ENCODE results near the gene DNAJC1.
"Not testable (repeated sequence)": the region's sequence is repeated elsewhere in the genome, so short reads cannot be mapped to it uniquely, and the experiment has no call there.

Gene DNAJC1

GRCh38 chr10:21912625-21913024 is 90.9 kb downstream of the DNAJC1 start:
- Mint-ChIP-seq H3K27ac (no peak overlapping the region), H3K4me3 (no peak overlapping the region), H3K36me3 (no peaks in the 10 kb centered on the region), H3K9me3 (no peaks in the 10 kb centered on the region), H3K4me1 (peaks cover 9% of the 10 kb centered on the region)
- no peak for ATAC-seq
- no peak for DNase-seq (ENCODE audit: low spot score in 2 of 2)

- no peak overlapping the region for H3K4me3 Mint-ChIP-seq
- DNase-seq (ENCODE audit: low spot score in 2 of 2) (no peak), ATAC-seq (no peak)
- no peaks in the 10 kb centered on the region for H3K9me3 Mint-ChIP-seq
- no peaks in the 10 kb centered on the region for H3K36me3 Mint-ChIP-seq
- H3K4me1 Mint-ChIP-seq: peaks cover 9% of the 10 kb centered on the region
- no peak overlapping the region for H3K27ac Mint-ChIP-seq
Measured at GRCh38 chr10:21910798-21911197, 92.7 kb downstream of the DNAJC1 start.

GRCh38 chr10:21907436-21907835 is 96.1 kb downstream of the DNAJC1 start:
- DNase-seq (ENCODE audit: low spot score in 2 of 2): no peak
- H3K36me3 Mint-ChIP-seq: peaks cover 14% of the 10 kb centered on the region
- H3K4me1 Mint-ChIP-seq: peaks cover 4% of the 10 kb centered on the region
- no peak overlapping the region for H3K4me3 Mint-ChIP-seq
- H3K9me3 Mint-ChIP-seq: no peaks in the 10 kb centered on the region
- ATAC-seq: no peak
- H3K27ac Mint-ChIP-seq: no peak overlapping the region

- Mint-ChIP-seq H3K4me1 (no peaks in the 10 kb centered on the region), H3K9me3 (no peaks in the 10 kb centered on the region), H3K4me3 (no peak overlapping the region), H3K36me3 (peaks cover 17% of the 10 kb centered on the region), H3K27ac (no peak overlapping the region)
- DNase-seq (ENCODE audit: low spot score in 2 of 2) (no peak), ATAC-seq (no peak)
Measured at GRCh38 chr10:21904930-21905329, 98.6 kb downstream of the DNAJC1 start.

GRCh38 chr10:21899736-21900135 is 103.8 kb downstream of the DNAJC1 start:
- peaks cover 21% of the 10 kb centered on the region for H3K36me3 Mint-ChIP-seq
- no peak for DNase-seq (ENCODE audit: low spot score in 2 of 2)
- no peak for ATAC-seq
- no peaks in the 10 kb centered on the region for H3K4me1 Mint-ChIP-seq
- no peak overlapping the region for H3K4me3 Mint-ChIP-seq
- no peak overlapping the region for H3K27ac Mint-ChIP-seq
- H3K9me3 Mint-ChIP-seq: no peaks in the 10 kb centered on the region

- Mint-ChIP-seq H3K4me1 (peaks cover 7% of the 10 kb centered on the region), H3K36me3 (peaks cover 12% of the 10 kb centered on the region), H3K4me3 (no peak overlapping the region), H3K9me3 (peaks cover 12% of the 10 kb centered on the region), H3K27ac (no peak overlapping the region)
- DNase-seq (ENCODE audit: low spot score in 2 of 2) (no peak), ATAC-seq (no peak)
Measured at GRCh38 chr10:21895932-21896331, 107.6 kb downstream of the DNAJC1 start.

GRCh38 chr10:21894648-21895342 is 108.7 kb downstream of the DNAJC1 start:
- ATAC-seq: no peak
- H3K4me3 Mint-ChIP-seq: no peak overlapping the region
- no peak overlapping the region for H3K27ac Mint-ChIP-seq
- DNase-seq (ENCODE audit: low spot score in 2 of 2): no peak
- H3K4me1 Mint-ChIP-seq: peaks cover 15% of the 10 kb centered on the region
- peaks cover 12% of the 10 kb centered on the region for H3K9me3 Mint-ChIP-seq
- peaks cover 7% of the 10 kb centered on the region for H3K36me3 Mint-ChIP-seq

- DNase-seq (ENCODE audit: low spot score in 2 of 2) (no peak), ATAC-seq (peak; percentile 51)
- Mint-ChIP-seq H3K27ac (no peak overlapping the region), H3K9me3 (peaks cover 12% of the 10 kb centered on the region), H3K4me3 (no peak overlapping the region), H3K4me1 (peaks cover 41% of the 10 kb centered on the region), H3K36me3 (peaks cover 4% of the 10 kb centered on the region)
Measured at GRCh38 chr10:21891439-21891838, 112.1 kb downstream of the DNAJC1 start.

GRCh38 chr10:21889477-21890275 is 113.9 kb downstream of the DNAJC1 start:
- Mint-ChIP-seq H3K4me1 (peaks cover 56% of the 10 kb centered on the region), H3K9me3 (peaks cover 18% of the 10 kb centered on the region), H3K36me3 (peaks cover 10% of the 10 kb centered on the region), H3K4me3 (peak overlapping the region; percentile 8), H3K27ac (peak overlapping the region; percentile 12)
- ATAC-seq (no peak), DNase-seq (ENCODE audit: low spot score in 2 of 2) (no peak)

GRCh38 chr10:21888959-21889358 is 114.6 kb downstream of the DNAJC1 start:
- ATAC-seq: peak; percentile 67

GRCh38 chr10:21885940-21886339 is 117.6 kb downstream of the DNAJC1 start:
- no peak overlapping the region for H3K4me3 Mint-ChIP-seq
- H3K9me3 Mint-ChIP-seq: peaks cover 6% of the 10 kb centered on the region
- DNase-seq (ENCODE audit: low spot score in 2 of 2) (no peak), ATAC-seq (no peak)
- no peak overlapping the region for H3K27ac Mint-ChIP-seq
- peaks cover 49% of the 10 kb centered on the region for H3K4me1 Mint-ChIP-seq
- H3K36me3 Mint-ChIP-seq: peaks cover 18% of the 10 kb centered on the region

More at GRCh38 chr10:21888959-21889358, 114.6 kb downstream of the DNAJC1 start:
- peaks cover 56% of the 10 kb centered on the region for H3K4me1 Mint-ChIP-seq
- peak overlapping the region; percentile 8 for H3K4me3 Mint-ChIP-seq
- H3K36me3 Mint-ChIP-seq: peaks cover 5% of the 10 kb centered on the region
- H3K9me3 Mint-ChIP-seq: peaks cover 16% of the 10 kb centered on the region
- no peak overlapping the region for H3K27ac Mint-ChIP-seq
- DNase-seq (ENCODE audit: low spot score in 2 of 2): no peak

- DNase-seq (ENCODE audit: low spot score in 2 of 2) (no peak), ATAC-seq (no peak)
- Mint-ChIP-seq H3K36me3 (peaks cover 41% of the 10 kb centered on the region), H3K4me1 (no peaks in the 10 kb centered on the region), H3K4me3 (no peak overlapping the region), H3K9me3 (peaks cover 13% of the 10 kb centered on the region), H3K27ac (no peak overlapping the region)
Measured at GRCh38 chr10:21873198-21873597, 130.3 kb downstream of the DNAJC1 start.

- H3K27ac Mint-ChIP-seq; ATAC-seq; DNase-seq (ENCODE audit: low spot score in 2 of 2); H3K4me3 Mint-ChIP-seq; H3K4me1 Mint-ChIP-seq: not testable (repeated sequence)
- Mint-ChIP-seq H3K36me3 (peaks cover 43% of the 10 kb centered on the region), H3K9me3 (peaks cover 13% of the 10 kb centered on the region)
Measured at GRCh38 chr10:21872771-21873170, 130.8 kb downstream of the DNAJC1 start.

- no peak for ATAC-seq
- Mint-ChIP-seq H3K27ac (no peak overlapping the region), H3K9me3 (peaks cover 17% of the 10 kb centered on the region), H3K36me3 (peaks cover 47% of the 10 kb centered on the region), H3K4me3 (no peak overlapping the region), H3K4me1 (no peaks in the 10 kb centered on the region)
- DNase-seq (ENCODE audit: low spot score in 2 of 2): no peak
Measured at GRCh38 chr10:21870849-21871248, 132.7 kb downstream of the DNAJC1 start.

- H3K36me3 Mint-ChIP-seq: peaks cover 36% of the 10 kb centered on the region
- H3K4me3 Mint-ChIP-seq; ATAC-seq; DNase-seq (ENCODE audit: low spot score in 2 of 2); H3K4me1 Mint-ChIP-seq; H3K27ac Mint-ChIP-seq: not testable (repeated sequence)
- peaks cover 14% of the 10 kb centered on the region for H3K9me3 Mint-ChIP-seq
Measured at GRCh38 chr10:21869087-21869486, 134.4 kb downstream of the DNAJC1 start.

GRCh38 chr10:21860718-21861117 is 142.8 kb downstream of the DNAJC1 start:
- H3K27ac Mint-ChIP-seq: no peak overlapping the region
- DNase-seq (ENCODE audit: low spot score in 2 of 2): no peak
- peaks cover 6% of the 10 kb centered on the region for H3K4me1 Mint-ChIP-seq
- no peaks in the 10 kb centered on the region for H3K9me3 Mint-ChIP-seq
- H3K36me3 Mint-ChIP-seq: peaks cover 5% of the 10 kb centered on the region
- peak; percentile 42 for ATAC-seq
- H3K4me3 Mint-ChIP-seq: no peak overlapping the region
